ENCODE data around the gene SPATC1L.
"Not testable (repeated sequence)": the region's sequence is repeated elsewhere in the genome, so short reads cannot be mapped to it uniquely, and the experiment has no call there.

Gene SPATC1L

GRCh38 chr21:46214478-46215340 is 30.4 kb upstream of the SPATC1L start:
- DNase-seq (no peak), ATAC-seq (no peak)

GRCh38 chr21:46213620-46214286 is 29.5 kb upstream of the SPATC1L start:
- no peak for DNase-seq
- ATAC-seq, result no peak

GRCh38 chr21:46212721-46213484 is 28.6 kb upstream of the SPATC1L start:
- DNase-seq, result no peak
- ATAC-seq, result no peak

GRCh38 chr21:46211786-46212720 is 27.8 kb upstream of the SPATC1L start:
- ATAC-seq (no peak), DNase-seq (no peak)

GRCh38 chr21:46211376-46211775 is 27.1 kb upstream of the SPATC1L start:
- DNase-seq (no peak), ATAC-seq (no peak)

- ATAC-seq (no peak), DNase-seq (no peak)
Observed at GRCh38 chr21:46210378-46211136, 26.3 kb upstream of the SPATC1L start.

- ATAC-seq, result no peak
- no peak for DNase-seq
Observed at GRCh38 chr21:46208761-46209721, 24.8 kb upstream of the SPATC1L start.

- ATAC-seq (no peak), DNase-seq (no peak)
Observed at GRCh38 chr21:46207920-46208591, 23.8 kb upstream of the SPATC1L start.

GRCh38 chr21:46207006-46207919 is 23.0 kb upstream of the SPATC1L start:
- DNase-seq, result no peak
- no peak for ATAC-seq

GRCh38 chr21:46206163-46207005 is 22.1 kb upstream of the SPATC1L start:
- no peak for DNase-seq
- ATAC-seq, result no peak

GRCh38 chr21:46205766-46206162 is 21.5 kb upstream of the SPATC1L start:
- ATAC-seq, result no peak
- DNase-seq, result no peak

GRCh38 chr21:46205166-46205565 is 20.9 kb upstream of the SPATC1L start:
- ATAC-seq (no peak), DNase-seq (no peak)

- DNase-seq (no peak), ATAC-seq (no peak)
Observed at GRCh38 chr21:46203203-46203600, 18.9 kb upstream of the SPATC1L start.

- ATAC-seq (no peak), DNase-seq (no peak)
Observed at GRCh38 chr21:46202592-46203202, 18.4 kb upstream of the SPATC1L start.

- not testable (repeated sequence) for DNase-seq, ATAC-seq
Observed at GRCh38 chr21:46200877-46201803, 16.9 kb upstream of the SPATC1L start.

Measured in stimulated activated naive CD8-positive, alpha-beta T cell treated with anti-CD3 and anti-CD28 coated beads, Interleukin-15, Interleukin-2, amounts not matched to agents 100 U/mL and 50 U/mL, for 24 hours (primary cell).